Activated T-cell treated with anti-CD3 and anti-CD28 coated beads, Interleukin-2, amount 50 U/mL, for 24 hours (primary cell): Measurements from ENCODE around the gene RIN3.
"Not testable (repeated sequence)": the region's sequence is repeated elsewhere in the genome, so short reads cannot be mapped to it uniquely, and the experiment has no call there.

ENCODE experiments used
- DNase-seq: peaks from one replicate; pipeline ENCODE4 v3.0.0-alpha.2; 2020
- H3K27ac Mint-ChIP-seq: 2 replicates; pipeline ENCODE4 v1.8.0; 2020; ENCODE audit warnings: mild to moderate bottlenecking, mixed read lengths
- H3K27me3 Mint-ChIP-seq: 2 replicates; pipeline ENCODE4 v1.8.0; 2020; ENCODE audit warnings: mixed read lengths
- H3K36me3 Mint-ChIP-seq: 2 replicates; pipeline ENCODE4 v1.8.0; 2020; ENCODE audit warnings: low read depth, mixed read lengths
- H3K4me1 Mint-ChIP-seq: 2 replicates; pipeline ENCODE4 v1.8.0; 2020; ENCODE audit warnings: low read depth, mixed read lengths
- H3K4me3 Mint-ChIP-seq: 2 replicates; pipeline ENCODE4 v1.8.0; 2020; ENCODE audit warnings: mild to moderate bottlenecking, moderate library complexity, mixed read lengths
- H3K9me3 Mint-ChIP-seq: 2 replicates; pipeline ENCODE4 v1.8.0; 2020; ENCODE audit warnings: mixed read lengths

Gene RIN3

DNA sequence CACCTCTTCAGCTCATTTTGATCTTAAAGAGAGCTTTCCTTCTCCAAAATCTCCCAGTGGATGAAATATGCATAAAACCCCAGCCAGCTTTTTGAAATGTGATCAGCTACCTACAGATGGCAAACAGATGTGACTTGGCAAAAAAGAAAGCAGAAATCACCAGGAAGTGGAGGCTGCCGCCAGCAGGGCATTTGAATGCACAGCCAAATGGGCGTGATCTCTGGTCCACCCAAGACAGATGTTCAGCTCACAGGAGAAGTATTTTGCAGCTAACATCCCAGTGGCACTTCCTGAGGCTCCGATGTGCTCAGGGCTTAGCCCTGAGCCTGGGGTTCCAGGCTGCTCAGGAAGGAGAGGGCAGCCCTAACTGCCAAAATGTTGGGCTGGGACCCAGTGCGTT, 156.6 kb downstream of the RIN3 start:
- DNase-seq: no peak
- H3K4me3 Mint-ChIP-seq: no peak overlapping the region
- H3K4me1 Mint-ChIP-seq: peaks cover 86% of the 10 kb centered on the region

GRCh38 chr14:92670643-92671366, 157.2 kb downstream of the RIN3 start:
- Mint-ChIP-seq H3K27ac (peak overlapping the region; percentile 92), H3K27me3 (no peaks in the 10 kb centered on the region), H3K9me3 (no peaks in the 10 kb centered on the region), H3K36me3 (peaks cover 85% of the 10 kb centered on the region), H3K4me3 (no peak overlapping the region), H3K4me1 (peaks cover 88% of the 10 kb centered on the region)
- DNase-seq: no peak

More for the DNA sequence above, 156.6 kb downstream of the RIN3 start:
- H3K36me3 Mint-ChIP-seq: peaks cover 88% of the 10 kb centered on the region
- H3K27ac Mint-ChIP-seq: peak overlapping the region; percentile 92
- H3K27me3 Mint-ChIP-seq: no peaks in the 10 kb centered on the region
- no peaks in the 10 kb centered on the region for H3K9me3 Mint-ChIP-seq

- no peaks in the 10 kb centered on the region for H3K9me3 Mint-ChIP-seq
- H3K36me3 Mint-ChIP-seq: peaks cover 83% of the 10 kb centered on the region
- H3K27me3 Mint-ChIP-seq: no peaks in the 10 kb centered on the region
- H3K27ac Mint-ChIP-seq: peak overlapping the region; percentile 40
- no peak for DNase-seq
- H3K4me3 Mint-ChIP-seq: no peak overlapping the region
- peaks cover 87% of the 10 kb centered on the region for H3K4me1 Mint-ChIP-seq
Observed at GRCh38 chr14:92673601-92674150, 160.1 kb downstream of the RIN3 start.

DNA sequence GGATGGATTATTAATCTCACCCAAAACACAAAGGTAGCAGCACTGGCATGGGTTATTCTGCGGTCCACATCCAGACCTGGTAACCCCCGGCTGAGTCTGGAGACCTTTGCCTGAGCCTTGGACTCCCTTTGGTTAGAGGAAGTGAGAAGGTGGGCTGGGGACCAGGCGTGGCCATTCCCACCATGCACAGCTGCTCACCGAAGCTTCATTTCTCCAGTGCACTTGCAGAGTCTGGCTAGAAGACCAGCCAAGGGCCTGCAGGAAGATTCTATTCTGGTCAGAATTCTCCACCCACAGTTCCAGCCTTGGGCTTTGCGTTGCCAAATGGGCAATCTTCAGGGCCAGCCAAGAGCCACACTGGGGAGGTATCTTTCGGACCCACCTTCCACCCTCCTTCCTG, 161.8 kb downstream of the RIN3 start:
- DNase-seq: peak; percentile 29
- Mint-ChIP-seq H3K36me3 (peaks cover 84% of the 10 kb centered on the region), H3K27ac (peak overlapping the region; percentile 89), H3K4me1 (peaks cover 83% of the 10 kb centered on the region), H3K4me3 (no peak overlapping the region), H3K27me3 (no peaks in the 10 kb centered on the region), H3K9me3 (no peaks in the 10 kb centered on the region)

- no peaks in the 10 kb centered on the region for H3K27me3 Mint-ChIP-seq
- DNase-seq: no peak
- peak overlapping the region; percentile 89 for H3K27ac Mint-ChIP-seq
- no peaks in the 10 kb centered on the region for H3K9me3 Mint-ChIP-seq
- peaks cover 81% of the 10 kb centered on the region for H3K36me3 Mint-ChIP-seq
- H3K4me1 Mint-ChIP-seq: peaks cover 83% of the 10 kb centered on the region
- H3K4me3 Mint-ChIP-seq: peak overlapping the region; percentile 13
Observed at GRCh38 chr14:92675976-92676375, 162.4 kb downstream of the RIN3 start.

GRCh38 chr14:92676403-92677086, 163.0 kb downstream of the RIN3 start:
- peak overlapping the region; percentile 13 for H3K4me3 Mint-ChIP-seq
- peaks cover 82% of the 10 kb centered on the region for H3K36me3 Mint-ChIP-seq
- H3K9me3 Mint-ChIP-seq: no peaks in the 10 kb centered on the region
- DNase-seq: peak; percentile 49
- no peaks in the 10 kb centered on the region for H3K27me3 Mint-ChIP-seq
- H3K4me1 Mint-ChIP-seq: peaks cover 83% of the 10 kb centered on the region
- peak overlapping the region; percentile 89 for H3K27ac Mint-ChIP-seq

DNA sequence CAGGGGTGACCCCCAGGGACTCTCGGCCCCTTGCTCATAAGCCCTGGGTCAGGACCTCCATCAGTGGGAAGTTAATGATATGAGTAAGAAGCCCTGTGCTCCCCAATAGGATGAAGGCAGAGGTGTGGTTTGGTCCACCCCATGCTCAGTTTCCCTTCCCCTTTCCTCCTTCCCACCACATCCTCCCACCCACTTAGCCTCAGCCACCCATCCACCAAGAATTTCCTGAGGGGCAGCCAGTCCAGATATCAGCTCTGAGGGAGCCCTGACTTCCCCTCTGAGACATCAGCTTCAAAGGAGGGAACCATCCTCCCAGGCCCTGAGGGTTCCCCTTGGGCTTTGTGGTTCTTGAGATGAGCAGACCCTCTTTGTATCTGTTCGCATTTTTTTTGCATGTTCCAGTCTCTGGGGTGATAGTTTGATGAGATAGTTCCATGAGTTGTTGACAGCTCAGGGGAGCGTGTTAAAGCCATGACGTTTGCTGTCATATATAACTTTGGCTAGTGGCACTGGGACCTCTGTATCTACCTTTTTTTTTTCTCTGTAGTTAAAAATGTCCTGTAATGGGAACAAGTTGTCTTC, 163.6 kb downstream of the RIN3 start:
- Mint-ChIP-seq H3K9me3 (no peaks in the 10 kb centered on the region), H3K27ac (peak overlapping the region; percentile 89), H3K4me3 (peak overlapping the region; percentile 13), H3K36me3 (peaks cover 81% of the 10 kb centered on the region), H3K4me1 (peaks cover 80% of the 10 kb centered on the region), H3K27me3 (no peaks in the 10 kb centered on the region)
- DNase-seq: peak; percentile 73

DNA sequence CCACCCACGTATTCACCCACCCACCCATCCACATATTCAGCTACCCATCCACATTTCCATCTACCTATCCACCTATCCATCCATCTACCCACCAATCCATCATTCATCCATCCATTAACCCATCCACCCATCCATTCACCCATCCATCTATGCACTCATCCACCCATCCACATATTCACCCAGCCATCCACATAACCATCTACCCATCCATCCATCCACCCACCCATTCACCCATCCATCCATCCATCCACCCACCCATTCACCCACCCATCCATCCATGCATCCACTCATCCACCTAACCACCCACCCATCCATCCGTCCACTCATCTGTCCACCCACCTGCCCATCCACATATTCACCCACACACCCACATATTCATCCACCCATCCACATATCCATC, 164.4 kb downstream of the RIN3 start:
- H3K9me3 Mint-ChIP-seq: no peaks in the 10 kb centered on the region
- DNase-seq: peak; percentile 16
- peaks cover 72% of the 10 kb centered on the region for H3K4me1 Mint-ChIP-seq
- H3K27ac Mint-ChIP-seq: peak overlapping the region; percentile 73
- H3K36me3 Mint-ChIP-seq: peaks cover 81% of the 10 kb centered on the region
- no peaks in the 10 kb centered on the region for H3K27me3 Mint-ChIP-seq
- no peak overlapping the region for H3K4me3 Mint-ChIP-seq

GRCh38 chr14:92678766-92679165, 165.2 kb downstream of the RIN3 start:
- Mint-ChIP-seq H3K4me3 (no peak overlapping the region), H3K27me3 (no peaks in the 10 kb centered on the region), H3K9me3 (no peaks in the 10 kb centered on the region), H3K27ac (peak overlapping the region; percentile 53), H3K36me3 (peaks cover 78% of the 10 kb centered on the region), H3K4me1 (peaks cover 67% of the 10 kb centered on the region)
- DNase-seq: no peak

DNA sequence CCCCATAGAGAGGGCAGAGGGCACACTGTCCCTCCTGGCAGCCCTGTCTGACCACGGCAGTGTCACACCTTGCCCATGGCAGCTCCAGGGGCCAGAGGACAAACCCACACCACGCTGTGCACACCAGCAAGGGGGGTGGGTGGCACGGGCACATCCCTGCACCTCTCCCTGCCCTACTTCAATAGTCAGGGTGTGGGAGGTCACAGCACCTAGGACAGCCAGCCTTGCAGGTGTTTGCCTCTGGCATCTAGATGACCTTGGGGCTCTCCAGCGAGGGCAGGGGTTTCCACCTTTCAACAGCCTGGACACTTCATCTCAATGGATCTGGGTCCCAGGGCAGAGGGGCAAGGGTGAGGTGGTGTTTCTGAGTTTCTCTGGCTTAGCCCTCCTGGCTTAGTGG, 165.7 kb downstream of the RIN3 start:
- peaks cover 62% of the 10 kb centered on the region for H3K4me1 Mint-ChIP-seq
- H3K27ac Mint-ChIP-seq: peak overlapping the region; percentile 8
- DNase-seq: peak; percentile 29
- no peaks in the 10 kb centered on the region for H3K27me3 Mint-ChIP-seq
- no peak overlapping the region for H3K4me3 Mint-ChIP-seq
- H3K9me3 Mint-ChIP-seq: no peaks in the 10 kb centered on the region
- peaks cover 73% of the 10 kb centered on the region for H3K36me3 Mint-ChIP-seq

DNA sequence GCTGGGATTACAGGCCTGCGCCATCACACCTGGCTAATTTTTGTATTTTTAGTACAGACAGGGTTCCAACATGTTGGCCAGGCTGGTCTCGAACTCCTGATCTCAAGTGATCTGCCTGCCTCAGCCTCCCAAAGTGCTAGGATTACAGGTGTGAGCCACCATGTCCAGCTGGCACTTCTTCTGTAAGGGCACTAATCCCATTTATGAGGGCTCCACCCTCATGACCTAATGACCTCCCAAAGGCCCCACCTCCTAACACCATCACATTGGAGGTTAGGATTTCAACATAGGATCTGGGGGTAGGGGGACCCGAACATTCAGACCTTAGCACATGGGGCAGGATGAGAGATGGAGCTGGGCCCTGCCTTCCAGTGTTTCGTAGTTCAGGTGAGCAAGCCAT, 166.7 kb downstream of the RIN3 start:
- H3K4me3 Mint-ChIP-seq, H3K9me3 Mint-ChIP-seq, H3K27ac Mint-ChIP-seq, H3K27me3 Mint-ChIP-seq: not testable (repeated sequence)
- peak; percentile 22 for DNase-seq
- Mint-ChIP-seq H3K36me3 (peaks cover 67% of the 10 kb centered on the region), H3K4me1 (peaks cover 54% of the 10 kb centered on the region)

GRCh38 chr14:92680781-92681650, 167.4 kb downstream of the RIN3 start:
- peaks cover 71% of the 10 kb centered on the region for H3K36me3 Mint-ChIP-seq
- peak overlapping the region; percentile 69 for H3K27ac Mint-ChIP-seq

DNA sequence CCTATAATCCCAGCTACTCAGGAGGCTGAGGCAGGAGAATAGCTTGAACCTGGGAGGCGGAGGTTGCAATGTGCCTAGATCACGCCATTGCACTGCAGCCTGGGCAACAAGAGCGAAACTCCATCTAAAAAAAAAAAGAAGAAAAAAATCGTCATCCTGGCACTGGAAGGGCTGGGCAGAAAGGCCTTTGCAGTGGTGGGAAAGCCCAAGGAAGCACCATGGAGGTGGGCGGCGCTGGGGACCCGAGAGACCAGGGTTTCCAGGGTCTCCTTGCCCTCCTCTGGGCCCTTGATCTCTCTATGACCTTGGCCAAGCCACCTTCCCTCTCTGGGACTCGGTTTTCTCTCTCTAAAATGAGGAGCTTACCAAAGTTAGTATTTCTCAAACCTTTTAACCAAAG, 169.5 kb downstream of the RIN3 start:
- peaks cover 30% of the 10 kb centered on the region for H3K4me1 Mint-ChIP-seq
- H3K27me3 Mint-ChIP-seq: no peaks in the 10 kb centered on the region
- DNase-seq: no peak
- no peak overlapping the region for H3K4me3 Mint-ChIP-seq
- H3K36me3 Mint-ChIP-seq: peaks cover 60% of the 10 kb centered on the region
- H3K9me3 Mint-ChIP-seq: no peaks in the 10 kb centered on the region
- no peak overlapping the region for H3K27ac Mint-ChIP-seq

More at GRCh38 chr14:92680781-92681650, 167.4 kb downstream of the RIN3 start:
- no peaks in the 10 kb centered on the region for H3K9me3 Mint-ChIP-seq
- H3K27me3 Mint-ChIP-seq: no peaks in the 10 kb centered on the region
- peaks cover 50% of the 10 kb centered on the region for H3K4me1 Mint-ChIP-seq
- H3K4me3 Mint-ChIP-seq: no peak overlapping the region
- peak; percentile 85 for DNase-seq
